ENCODE measurements around the gene DRGX. TPM values are rescaled to one million over a fixed set of nuclear protein-coding genes. Genes with fewer than 3 reads are reported as not detected.

DRGX gene
- polyA plus RNA-seq: not detected

GRCh38 chr10:49395741-49396665 is at the start of gene DRGX:
Gene DRGX (minus strand): TSS chr10:49396089. CDS start chr10:49395440, 649 bp downstream.
- Mint-ChIP-seq H3K27me3 (peaks cover 55% of the 10 kb centered on the region), H3K4me1 (peaks cover 1 to 11% (median 10%) of the 10 kb centered on the region in 3 donors), H3K4me3 (peak within 1 kb of the TSS in 1 of 4 donors; percentile 77)

DNA sequence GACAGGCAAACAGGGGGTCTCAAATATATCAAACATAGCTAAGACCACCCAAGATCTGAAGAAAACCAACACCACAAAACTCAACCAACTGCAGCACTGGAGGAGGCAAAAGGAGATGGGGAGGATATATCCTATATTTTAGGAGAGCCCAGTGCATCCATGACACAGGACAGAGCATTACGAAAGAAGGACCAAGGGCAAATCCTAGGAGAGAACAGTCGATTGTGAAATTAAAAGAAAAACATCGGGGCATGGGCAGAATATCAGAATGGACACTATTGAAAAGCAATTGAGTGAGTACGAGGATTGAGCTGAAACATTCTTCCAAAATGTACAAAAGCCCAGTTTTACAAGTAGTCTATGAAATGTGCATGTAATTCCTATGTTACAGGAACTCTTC is 48.5 kb upstream of the DRGX start:
- no peak overlapping the region for H3K27ac Mint-ChIP-seq

More at GRCh38 chr10:49395741-49396665, at the start of gene DRGX:
- H3K27ac Mint-ChIP-seq: peak within 1 kb of the TSS in 2 of 3 donors; percentile 50 to 71
- peaks cover 0 to 2% (median 0%) of the 10 kb centered on the region in 3 donors for H3K9me3 Mint-ChIP-seq
- H3K36me3 Mint-ChIP-seq: peaks cover 2% of the 10 kb centered on the region

GRCh38 chr10:49442863-49443262 is 47.0 kb upstream of the DRGX start:
- no peak overlapping the region for H3K4me3 Mint-ChIP-seq
- H3K27ac Mint-ChIP-seq: no peak overlapping the region
- peaks cover 4% of the 10 kb centered on the region for H3K36me3 Mint-ChIP-seq
- peaks cover 2% of the 10 kb centered on the region for H3K27me3 Mint-ChIP-seq
- H3K9me3 Mint-ChIP-seq: peaks cover 0 to 6% (median 0%) of the 10 kb centered on the region in 3 donors
- peaks cover 0 to 3% (median 0%) of the 10 kb centered on the region in 3 donors for H3K4me1 Mint-ChIP-seq

More for the DNA sequence above, 48.5 kb upstream of the DRGX start:
- H3K36me3 Mint-ChIP-seq: peaks cover 4% of the 10 kb centered on the region
- peaks cover 0 to 3% (median 0%) of the 10 kb centered on the region in 3 donors for H3K4me1 Mint-ChIP-seq
- H3K4me3 Mint-ChIP-seq: no peak overlapping the region
- H3K27me3 Mint-ChIP-seq: peaks cover 2% of the 10 kb centered on the region
- peaks cover 3 to 18% (median 4%) of the 10 kb centered on the region in 3 donors for H3K9me3 Mint-ChIP-seq

DNA sequence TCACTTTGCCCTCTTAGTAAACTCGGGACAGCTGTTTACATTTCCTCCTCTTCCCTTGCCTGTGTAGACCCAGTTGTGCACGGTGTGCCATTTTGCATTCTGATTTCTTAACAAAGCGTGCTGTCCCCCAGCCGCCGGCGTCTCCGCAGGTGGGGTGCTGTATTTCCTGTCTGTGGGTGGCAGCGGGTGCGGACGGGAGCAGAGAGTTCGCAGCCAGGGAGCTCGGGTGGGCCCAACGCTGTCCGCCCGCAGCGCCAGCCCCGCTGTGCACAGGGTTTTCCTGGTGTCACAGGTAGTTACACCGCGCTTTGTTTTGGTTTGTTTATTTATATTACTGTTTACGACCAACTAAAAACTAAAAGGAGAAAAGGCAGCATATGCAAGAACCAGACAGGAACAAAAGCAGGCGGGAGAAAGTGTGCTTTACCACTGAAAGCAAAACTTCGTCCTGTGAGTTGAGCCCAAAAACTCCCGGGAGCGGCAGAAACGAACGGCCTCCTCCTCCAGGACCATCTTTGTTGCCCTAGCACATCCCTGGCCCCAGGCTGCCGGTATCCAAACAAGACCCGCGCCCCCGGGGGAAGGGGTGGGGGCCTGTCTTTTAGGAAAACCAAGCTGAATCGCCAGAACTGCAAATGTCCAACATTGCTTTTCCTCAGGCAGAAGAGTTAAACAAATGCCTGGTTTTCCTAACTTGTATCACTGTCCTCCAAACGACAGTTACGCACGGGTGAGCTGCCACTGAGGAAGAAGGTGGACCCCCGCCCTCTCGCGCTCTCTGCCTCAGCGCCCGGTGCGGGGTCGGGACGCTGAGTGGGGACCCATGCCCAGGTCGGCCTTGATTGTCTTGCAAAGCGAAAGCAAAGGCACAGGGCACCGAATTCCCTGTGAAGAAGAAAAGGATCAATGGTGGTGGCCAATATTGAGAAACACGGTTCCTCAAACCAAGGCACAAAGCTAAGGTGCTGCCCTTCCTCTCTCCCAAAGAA is 45.9 kb upstream of the DRGX start:
- H3K36me3 Mint-ChIP-seq: peaks cover 4% of the 10 kb centered on the region
- H3K27me3 Mint-ChIP-seq: peaks cover 2% of the 10 kb centered on the region
- H3K4me3 Mint-ChIP-seq: peak overlapping the region in 3 of 4 donors; percentile 33 to 75 (median 54)
- peaks cover 0 to 6% (median 0%) of the 10 kb centered on the region in 3 donors for H3K9me3 Mint-ChIP-seq
- peaks cover 0 to 3% (median 2%) of the 10 kb centered on the region in 3 donors for H3K4me1 Mint-ChIP-seq
- peak overlapping the region in 2 of 3 donors; percentile 6 to 17 for H3K27ac Mint-ChIP-seq

DNA sequence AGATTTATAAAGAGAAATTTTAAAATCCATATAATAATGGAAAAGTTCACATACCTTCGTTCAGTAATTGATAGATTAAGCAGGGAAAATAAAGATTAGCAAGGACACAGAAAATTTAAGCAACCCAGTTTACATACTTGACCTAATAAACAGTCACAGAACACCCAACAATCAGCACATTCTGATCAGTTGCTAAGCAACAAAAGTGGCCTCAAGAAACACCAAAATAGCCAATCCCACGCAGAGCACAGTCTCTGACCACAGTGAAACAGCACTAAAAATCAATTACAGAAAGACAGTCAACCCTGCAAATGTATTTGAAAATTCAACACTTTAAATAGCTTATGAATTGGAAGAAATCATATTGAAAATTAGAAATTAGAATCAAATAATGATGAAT is 39.3 kb upstream of the DRGX start:
- H3K4me3 Mint-ChIP-seq: no peak overlapping the region
- H3K36me3 Mint-ChIP-seq: peaks cover 6% of the 10 kb centered on the region
- H3K9me3 Mint-ChIP-seq: peaks cover 0 to 6% (median 2%) of the 10 kb centered on the region in 3 donors
- H3K4me1 Mint-ChIP-seq: peaks cover 0 to 2% (median 0%) of the 10 kb centered on the region in 3 donors
- H3K27ac Mint-ChIP-seq: no peak overlapping the region
- H3K27me3 Mint-ChIP-seq: peaks cover 2% of the 10 kb centered on the region

DNA sequence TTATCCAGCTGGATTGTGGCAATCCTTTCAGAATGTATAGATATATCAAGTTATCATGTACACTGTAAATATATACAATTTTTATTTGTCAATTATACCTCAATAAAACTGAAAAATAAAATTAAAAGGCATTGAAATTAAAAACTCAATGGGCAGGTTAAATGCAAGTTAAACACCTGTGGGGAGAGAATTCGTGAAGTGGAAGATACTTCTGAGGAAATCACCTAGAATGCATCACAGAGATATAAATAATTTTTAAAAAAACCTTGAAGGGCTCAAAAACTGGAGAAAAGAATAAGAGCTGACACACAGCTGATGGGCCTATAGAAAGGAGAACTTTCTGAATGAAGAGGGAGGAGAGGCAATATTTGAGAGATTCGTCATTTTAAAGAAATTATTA is 37.2 kb upstream of the DRGX start:
- Mint-ChIP-seq H3K36me3 (peaks cover 8% of the 10 kb centered on the region), H3K4me3 (no peak overlapping the region), H3K9me3 (peaks cover 0 to 4% (median under 1%) of the 10 kb centered on the region in 3 donors), H3K4me1 (peaks cover 0 to 2% (median 0%) of the 10 kb centered on the region in 3 donors), H3K27ac (no peak overlapping the region), H3K27me3 (peaks cover 2% of the 10 kb centered on the region)

- Mint-ChIP-seq H3K36me3 (peaks cover 8% of the 10 kb centered on the region), H3K4me3 (no peak overlapping the region), H3K9me3 (peaks cover 0 to 9% (median 1%) of the 10 kb centered on the region in 3 donors), H3K4me1 (no peaks in the 10 kb centered on the region), H3K27me3 (peaks cover 2% of the 10 kb centered on the region), H3K27ac (no peak overlapping the region)
Measured at GRCh38 chr10:49431426-49431825, 35.5 kb upstream of the DRGX start.

- Mint-ChIP-seq H3K4me3 (no peak overlapping the region), H3K27ac (no peak overlapping the region), H3K36me3 (peaks cover 5% of the 10 kb centered on the region), H3K9me3 (peaks cover 0 to 10% (median 1%) of the 10 kb centered on the region in 3 donors), H3K27me3 (peaks cover 3% of the 10 kb centered on the region), H3K4me1 (no peaks in the 10 kb centered on the region)
Measured at GRCh38 chr10:49429458-49429857, 33.6 kb upstream of the DRGX start.

- no peak overlapping the region for H3K27ac Mint-ChIP-seq
- H3K36me3 Mint-ChIP-seq: peaks cover 2% of the 10 kb centered on the region
- peaks cover 0 to 13% (median 5%) of the 10 kb centered on the region in 3 donors for H3K9me3 Mint-ChIP-seq
- H3K4me3 Mint-ChIP-seq: no peak overlapping the region
- no peaks in the 10 kb centered on the region for H3K4me1 Mint-ChIP-seq
- peaks cover 6% of the 10 kb centered on the region for H3K27me3 Mint-ChIP-seq
Measured at GRCh38 chr10:49426490-49427360, 30.8 kb upstream of the DRGX start.

GRCh38 chr10:49419005-49419404 is 23.1 kb upstream of the DRGX start:
- no peaks in the 10 kb centered on the region for H3K36me3 Mint-ChIP-seq
- peaks cover 4% of the 10 kb centered on the region for H3K27me3 Mint-ChIP-seq
- no peak overlapping the region for H3K4me3 Mint-ChIP-seq
- no peaks in the 10 kb centered on the region for H3K4me1 Mint-ChIP-seq
- H3K9me3 Mint-ChIP-seq: peaks cover 0 to 5% (median 3%) of the 10 kb centered on the region in 3 donors
- H3K27ac Mint-ChIP-seq: no peak overlapping the region

- Mint-ChIP-seq H3K36me3 (no peaks in the 10 kb centered on the region), H3K27me3 (peaks cover 3% of the 10 kb centered on the region), H3K4me1 (no peaks in the 10 kb centered on the region), H3K9me3 (peaks cover 0 to 4% (median 3%) of the 10 kb centered on the region in 3 donors), H3K27ac (no peak overlapping the region), H3K4me3 (peak overlapping the region in 1 of 4 donors; percentile 27)
Measured at GRCh38 chr10:49418328-49418727, 22.4 kb upstream of the DRGX start.

GRCh38 chr10:49418053-49418326 is 22.1 kb upstream of the DRGX start:
- Mint-ChIP-seq H3K9me3 (peaks cover 0 to 4% (median 0%) of the 10 kb centered on the region in 3 donors), H3K27me3 (peaks cover 3% of the 10 kb centered on the region), H3K4me1 (no peaks in the 10 kb centered on the region), H3K4me3 (no peak overlapping the region), H3K27ac (no peak overlapping the region), H3K36me3 (no peaks in the 10 kb centered on the region)

DNA sequence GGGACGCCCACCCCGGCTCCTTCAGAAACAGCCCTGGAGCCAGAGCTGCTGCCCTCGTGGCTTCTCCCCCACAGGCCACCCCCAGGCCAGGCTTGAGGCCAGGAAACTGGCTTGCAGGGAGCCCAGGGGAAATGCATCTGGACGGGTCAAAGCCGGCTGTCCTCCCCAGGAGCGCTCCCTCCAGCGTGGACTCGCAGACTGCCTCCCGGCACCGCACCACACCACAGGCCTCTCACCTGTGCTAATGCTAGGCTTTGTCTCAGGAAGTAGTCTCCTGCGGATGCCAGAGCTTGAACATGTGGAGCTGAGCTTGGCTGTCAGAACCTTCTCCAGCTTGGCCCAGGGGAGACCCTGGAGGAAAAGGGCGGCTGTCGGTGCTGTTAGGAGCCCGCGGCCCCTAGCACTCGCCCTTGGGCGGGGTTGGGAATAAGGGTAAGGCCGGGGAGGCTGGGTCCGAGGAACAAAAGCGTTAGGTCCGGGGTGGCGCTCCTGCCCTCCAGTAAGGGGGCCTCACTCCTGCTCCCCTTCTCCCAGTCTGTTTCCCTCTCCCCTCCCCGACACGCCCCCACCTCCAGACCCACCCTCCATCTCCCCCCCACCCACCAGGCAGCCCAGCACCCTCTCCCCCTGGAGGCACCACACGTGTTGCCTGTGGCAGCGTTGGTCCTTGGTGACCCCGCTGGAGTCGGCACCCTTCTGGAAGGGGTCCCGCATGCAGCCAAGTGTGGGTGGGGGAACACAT is 21.6 kb upstream of the DRGX start:
- H3K36me3 Mint-ChIP-seq: no peaks in the 10 kb centered on the region
- peaks cover 6% of the 10 kb centered on the region for H3K27me3 Mint-ChIP-seq

More for the DNA sequence above, 21.6 kb upstream of the DRGX start:
- H3K9me3 Mint-ChIP-seq: peaks cover 0 to 4% (median 0%) of the 10 kb centered on the region in 3 donors
- no peak overlapping the region for H3K27ac Mint-ChIP-seq
- no peak overlapping the region for H3K4me3 Mint-ChIP-seq
- H3K4me1 Mint-ChIP-seq: no peaks in the 10 kb centered on the region

All from IgD-negative memory B cell (primary cell).